Muscle of leg (tissue), 11 donors: ENCODE measurements around the gene UBXN6. TPM values are rescaled to one million over a fixed set of nuclear protein-coding genes. Genes with fewer than 3 reads are reported as not detected.
A peak's percentile ranks its signal among the peaks of the same experiment; 100 is the strongest.

Experiments used
- DNase-seq: peaks from one replicate; pipeline ENCODE4 v3.0.0; 2013
- H3K27ac ChIP-seq: one replicate; pipeline ENCODE4 v1.5.1; 2013; ENCODE audit warnings: mild to moderate bottlenecking, low read length, control low read depth
- H3K27me3 ChIP-seq: one replicate; pipeline ENCODE4 v1.6.1; 2013; ENCODE audit warnings: low read length; ENCODE audit not compliant: control insufficient read depth, insufficient read depth
- H3K36me3 ChIP-seq: one replicate; pipeline ENCODE4 v1.6.1; 2013; ENCODE audit warnings: low read length; ENCODE audit not compliant: control insufficient read depth, insufficient read depth
- H3K4me1 ChIP-seq: one replicate; pipeline ENCODE4 v1.6.1; 2013; ENCODE audit warnings: low read length; ENCODE audit not compliant: control insufficient read depth, insufficient read depth
- H3K4me3 ChIP-seq: one replicate; pipeline ENCODE4 v1.5.1; 2013; ENCODE audit warnings: low read length, control low read depth
- H3K9me3 ChIP-seq: replicated peaks from 2 replicates; pipeline ENCODE4 v1.6.1; 2013; ENCODE audit warnings: low read depth, low read length; ENCODE audit not compliant: control insufficient read depth
- WGBS: methylation state at CpG from one replicate; pipeline ENCODE4 v1.1.5; 2013; ENCODE audit warnings: missing lambda C conversion rate; ENCODE audit not compliant: insufficient coverage; 5-methylcytosine and 5-hydroxymethylcytosine counted together
- polyA plus RNA-seq, 8 donors: library from polyadenylated mRNA; unstranded; fragments of 120-200 nt; gene quantifications; one replicate each; pipeline versions ENCODE4 v1.2.1 to v1.2.3, GENCODE V29; 2013; ENCODE audit warnings: inconsistent platforms in 1 of 8, low replicate concordance in 1 of 8; ENCODE audit not compliant: insufficient read length in 8 of 8, insufficient read depth in 1 of 8
- total RNA-seq: library from RNA; stranded (reverse); fragments of 120-200 nt; gene quantifications from one replicate; pipeline ENCODE4 v1.2.4, GENCODE V29; 2013

UBXN6 gene
- total and polyA plus RNA-seq, 9 donors, result 64.9 to 127 (median 89.0) TPM

DNA sequence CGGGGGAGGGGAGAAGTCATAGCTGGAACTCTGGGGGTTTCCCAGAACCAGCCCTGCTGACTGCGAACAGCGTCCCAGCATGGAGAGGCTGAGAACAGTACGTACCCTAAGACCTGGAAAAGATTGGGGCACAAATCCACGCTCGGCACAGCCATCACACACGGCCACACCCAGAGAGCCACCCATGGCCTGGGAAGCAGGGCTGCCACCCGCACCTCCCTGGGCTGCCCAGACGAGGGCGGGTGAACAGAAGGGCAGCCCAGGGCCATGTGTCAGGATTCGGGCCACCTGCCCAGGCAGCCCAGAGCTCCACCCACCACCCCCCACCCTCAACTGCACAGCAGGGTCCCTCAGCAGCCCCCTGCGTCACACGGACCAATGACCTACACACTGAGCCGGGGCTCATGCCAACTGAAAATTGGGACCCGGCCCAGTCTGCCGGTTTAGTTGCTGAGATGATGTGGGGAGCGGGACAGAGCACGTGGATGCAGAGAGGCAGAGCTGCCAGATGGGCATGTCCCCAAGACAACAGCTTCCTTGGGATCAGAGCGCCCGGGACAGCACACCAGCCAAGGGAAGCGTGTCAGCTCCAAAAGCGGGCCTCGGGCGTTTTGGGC, 8.5 kb downstream of the UBXN6 start:
- Histone ChIP-seq H3K4me1 (peaks cover 58% of the 10 kb centered on the region), H3K27ac (peak overlapping the region; percentile 80), H3K27me3 (no peaks in the 10 kb centered on the region), H3K9me3 (no peaks in the 10 kb centered on the region), H3K36me3 (peaks cover 94% of the 10 kb centered on the region), H3K4me3 (no peak overlapping the region)
- DNase-seq, result peak; percentile 88
- WGBS, result 64% methylated on average over 18 of the region's 24 CpGs

DNA sequence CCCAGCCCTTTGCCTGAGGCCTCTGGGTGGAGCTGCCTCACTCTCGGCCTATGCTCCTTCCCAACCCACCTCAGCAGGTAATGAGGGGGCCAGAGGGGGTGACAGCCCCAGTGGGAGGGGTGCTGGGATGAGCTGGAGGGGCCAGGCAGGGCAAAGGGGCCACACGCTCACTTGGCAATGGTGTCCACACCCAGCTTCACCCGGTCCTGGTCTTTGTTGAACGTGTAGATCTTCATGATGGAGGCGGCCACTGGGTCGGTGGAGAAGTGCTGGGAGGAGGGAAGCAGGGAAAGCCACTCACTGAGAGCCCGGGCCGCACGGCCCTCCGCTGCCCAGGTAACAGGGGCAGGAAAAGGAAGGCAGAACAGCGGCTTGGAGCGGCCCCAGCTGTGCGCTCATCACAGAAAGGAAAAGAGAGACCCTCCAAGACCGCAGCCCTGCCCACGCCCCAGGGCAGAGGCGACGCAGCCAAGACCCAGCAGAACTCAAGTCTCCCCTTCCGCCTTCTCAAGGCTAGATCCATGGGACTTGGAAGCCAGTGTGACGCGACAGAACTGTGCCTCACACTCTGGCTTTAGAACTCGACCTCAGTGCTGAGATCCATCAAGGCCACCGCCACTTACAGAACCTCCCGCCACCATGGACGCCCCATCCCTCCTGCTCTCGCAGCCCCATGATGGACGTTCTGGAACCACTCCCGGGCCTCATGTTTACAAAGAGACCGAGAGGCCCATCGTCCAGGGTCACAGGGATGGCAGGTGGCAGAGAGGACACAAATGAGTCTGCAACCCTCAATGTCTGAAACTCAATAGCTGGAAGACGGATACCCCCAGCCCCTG, 9.2 kb downstream of the UBXN6 start:
- H3K27me3 ChIP-seq, result no peaks in the 10 kb centered on the region
- WGBS, result 82% methylated on average over 23 of the region's 30 CpGs
- no peaks in the 10 kb centered on the region for H3K9me3 ChIP-seq
- H3K4me3 ChIP-seq, result no peak overlapping the region
- peaks cover 54% of the 10 kb centered on the region for H3K4me1 ChIP-seq
- peaks cover 92% of the 10 kb centered on the region for H3K36me3 ChIP-seq
- peak; percentile 15 for DNase-seq
- H3K27ac ChIP-seq, result peak overlapping the region; percentile 80

DNA sequence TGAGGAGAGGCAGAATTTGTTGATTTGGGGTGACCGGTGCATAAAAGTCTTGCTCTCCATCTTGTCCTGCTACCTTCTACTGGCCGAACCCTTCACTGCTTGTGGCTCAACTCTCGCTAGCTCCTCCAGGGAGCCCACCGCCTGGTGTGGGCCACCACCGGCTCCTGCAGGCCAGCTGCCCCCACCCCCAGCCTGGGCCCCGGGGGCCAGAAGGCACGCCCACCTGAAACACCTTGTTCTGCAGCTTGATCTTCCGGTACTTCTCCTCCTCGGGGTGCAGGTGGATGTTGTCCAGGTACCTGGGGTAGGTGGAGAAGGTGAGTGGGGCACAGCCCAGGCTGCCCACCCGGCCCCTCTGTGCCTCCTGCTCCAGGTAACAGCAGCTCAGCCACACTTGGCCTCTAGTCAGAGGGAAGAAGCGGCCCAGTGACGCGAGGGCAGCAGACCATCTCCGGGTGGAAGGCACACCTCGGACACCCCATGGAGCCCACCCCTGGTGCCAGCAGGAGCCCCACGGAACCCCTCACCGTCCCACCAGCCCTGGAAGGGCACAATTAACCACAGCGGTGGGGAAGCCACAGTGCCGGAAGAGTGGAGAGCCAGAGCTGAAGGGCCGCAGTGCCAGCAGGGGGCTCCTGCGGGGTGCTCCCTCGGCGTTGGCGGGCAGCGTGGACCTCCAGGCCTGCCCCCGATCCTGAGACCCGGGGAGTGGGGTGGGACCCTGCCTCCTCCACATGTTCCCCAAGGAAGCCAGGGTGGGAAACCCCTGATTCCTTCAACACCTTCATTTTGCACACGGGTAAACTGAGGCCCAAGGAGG, 10.1 kb downstream of the UBXN6 start:
- Histone ChIP-seq H3K9me3 (no peaks in the 10 kb centered on the region), H3K4me3 (no peak overlapping the region), H3K27me3 (no peaks in the 10 kb centered on the region), H3K4me1 (peaks cover 54% of the 10 kb centered on the region), H3K36me3 (peaks cover 87% of the 10 kb centered on the region), H3K27ac (peak overlapping the region; percentile 76)
- DNase-seq, result no peak
- 82% methylated on average over 21 of the region's 28 CpGs for WGBS

DNA sequence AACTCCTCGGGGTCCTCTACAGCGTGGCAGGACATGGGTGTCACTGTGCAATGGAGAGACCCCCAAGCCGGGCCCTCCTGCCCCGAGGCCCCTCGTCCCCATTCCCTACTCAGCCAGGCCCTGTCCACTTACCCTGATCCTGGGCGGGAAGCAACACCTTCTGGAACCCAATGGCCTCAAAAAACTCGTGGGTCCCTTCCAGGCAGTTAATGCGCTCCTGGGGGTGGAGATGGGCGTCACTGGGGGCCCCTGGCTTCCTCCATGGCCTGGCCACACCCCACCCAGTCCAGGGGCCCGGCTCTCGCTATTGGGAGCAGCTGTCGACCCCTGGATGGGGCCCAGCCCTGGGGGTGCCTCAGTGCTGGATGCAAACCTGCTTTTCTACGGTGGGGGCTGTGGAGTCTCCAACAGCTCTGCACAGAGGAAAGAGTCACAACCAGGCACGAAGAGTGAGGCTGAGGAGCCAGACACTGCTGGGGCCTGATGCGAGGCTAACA, 10.8 kb downstream of the UBXN6 start:
- Histone ChIP-seq H3K27ac (peak overlapping the region; percentile 76), H3K27me3 (no peaks in the 10 kb centered on the region), H3K4me3 (no peak overlapping the region), H3K4me1 (peaks cover 54% of the 10 kb centered on the region), H3K36me3 (peaks cover 79% of the 10 kb centered on the region), H3K9me3 (no peaks in the 10 kb centered on the region)
- DNase-seq, result no peak
- WGBS, result 30% methylated on average over 9 of the region's 15 CpGs

DNA sequence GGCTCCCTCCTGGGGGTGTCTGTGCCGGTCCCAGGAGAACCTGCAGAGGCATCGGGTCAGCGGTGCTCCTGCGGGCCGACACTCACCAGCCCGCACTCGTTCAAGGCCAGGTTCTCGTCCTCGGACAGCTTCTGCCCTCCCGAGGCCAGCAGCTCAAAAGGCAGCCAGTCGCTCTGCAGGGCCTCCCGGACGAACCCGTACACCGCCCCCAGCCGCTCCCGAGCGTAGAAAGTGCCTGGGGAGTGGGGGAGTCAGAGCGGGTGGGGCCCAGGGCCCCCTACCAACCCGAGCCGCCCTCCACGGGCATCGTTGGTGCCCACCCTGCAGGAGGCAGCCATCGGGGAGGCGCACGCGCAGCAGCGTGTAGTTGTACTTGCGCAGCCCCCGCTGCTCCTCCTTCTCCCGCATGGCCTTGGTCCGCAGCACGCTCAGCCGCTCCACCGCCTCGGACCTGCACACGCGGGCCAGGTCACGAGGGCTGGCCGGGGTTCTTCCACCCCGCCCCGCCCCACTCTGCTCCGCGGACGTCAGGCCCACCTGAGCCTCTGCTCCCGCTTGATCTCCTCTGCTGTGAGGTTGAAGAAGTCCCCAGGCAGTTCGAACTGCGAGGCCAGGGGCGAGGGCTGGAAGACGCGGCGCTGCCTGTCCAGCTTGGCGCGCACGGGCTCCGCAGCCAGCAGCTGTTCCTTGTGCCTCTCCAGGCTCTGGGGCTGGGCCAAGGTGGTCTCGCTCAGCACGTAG, 11.5 kb downstream of the UBXN6 start:
- DNase-seq, result peak; percentile 36
- WGBS, result 71% methylated on average over 56 of the region's 58 CpGs
- no peak overlapping the region for H3K4me3 ChIP-seq
- peaks cover 73% of the 10 kb centered on the region for H3K36me3 ChIP-seq
- H3K4me1 ChIP-seq, result peaks cover 54% of the 10 kb centered on the region
- no peaks in the 10 kb centered on the region for H3K9me3 ChIP-seq
- H3K27ac ChIP-seq, result peak overlapping the region; percentile 76
- H3K27me3 ChIP-seq, result no peaks in the 10 kb centered on the region

DNA sequence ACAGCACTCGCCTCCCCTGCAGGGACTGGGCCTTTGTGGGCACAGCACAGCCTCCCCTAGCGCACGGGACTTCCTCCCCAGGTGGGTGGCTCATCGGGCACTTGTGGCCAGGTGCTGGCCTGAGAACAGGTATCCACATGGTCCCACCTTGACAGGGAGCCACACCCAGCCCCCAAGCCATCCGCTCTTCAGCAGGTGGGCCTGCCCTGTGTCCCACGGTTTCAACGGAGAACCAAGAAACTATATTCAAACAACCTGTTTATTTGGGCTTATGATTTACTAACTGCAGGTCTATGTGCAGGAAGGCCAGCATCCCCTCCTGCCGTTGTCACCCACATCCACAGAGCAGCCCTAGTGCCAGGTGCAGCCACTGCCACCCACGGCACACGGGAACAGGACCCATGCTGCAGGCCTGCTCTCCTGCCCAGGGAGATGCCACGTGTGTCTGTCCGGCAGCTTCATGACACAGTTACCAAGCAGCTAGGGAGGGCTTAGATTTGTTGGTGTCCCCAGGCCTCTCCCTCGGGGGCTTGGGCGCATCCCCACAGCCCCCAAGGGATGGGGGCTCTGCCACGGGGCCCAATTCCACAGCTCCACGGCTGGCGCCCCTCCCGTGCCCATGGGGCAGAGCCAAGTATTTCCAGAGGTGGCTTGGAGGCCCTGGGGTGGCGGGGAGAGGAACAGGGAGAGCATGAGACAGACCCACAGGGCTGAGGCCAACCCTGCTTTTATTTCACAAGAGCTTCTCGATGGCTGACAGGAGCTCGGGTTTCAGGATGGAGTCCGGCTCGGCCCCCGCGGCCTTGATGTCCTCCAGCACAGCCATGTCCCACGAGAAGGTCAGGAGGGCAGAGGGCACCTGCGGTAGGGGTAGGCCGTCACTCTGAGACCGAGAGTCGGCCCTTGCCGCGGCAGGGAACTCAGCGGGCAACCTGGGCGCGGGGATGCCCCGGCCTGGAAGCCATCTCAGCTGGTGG, 12.5 kb downstream of the UBXN6 start:
- Histone ChIP-seq H3K36me3 (peaks cover 66% of the 10 kb centered on the region), H3K27me3 (no peaks in the 10 kb centered on the region), H3K27ac (peak overlapping the region; percentile 20), H3K4me3 (no peak overlapping the region), H3K4me1 (peaks cover 54% of the 10 kb centered on the region), H3K9me3 (no peaks in the 10 kb centered on the region)
- DNase-seq, result peak; percentile 27
- WGBS, result 64% methylated on average over 31 of the region's 36 CpGs

DNA sequence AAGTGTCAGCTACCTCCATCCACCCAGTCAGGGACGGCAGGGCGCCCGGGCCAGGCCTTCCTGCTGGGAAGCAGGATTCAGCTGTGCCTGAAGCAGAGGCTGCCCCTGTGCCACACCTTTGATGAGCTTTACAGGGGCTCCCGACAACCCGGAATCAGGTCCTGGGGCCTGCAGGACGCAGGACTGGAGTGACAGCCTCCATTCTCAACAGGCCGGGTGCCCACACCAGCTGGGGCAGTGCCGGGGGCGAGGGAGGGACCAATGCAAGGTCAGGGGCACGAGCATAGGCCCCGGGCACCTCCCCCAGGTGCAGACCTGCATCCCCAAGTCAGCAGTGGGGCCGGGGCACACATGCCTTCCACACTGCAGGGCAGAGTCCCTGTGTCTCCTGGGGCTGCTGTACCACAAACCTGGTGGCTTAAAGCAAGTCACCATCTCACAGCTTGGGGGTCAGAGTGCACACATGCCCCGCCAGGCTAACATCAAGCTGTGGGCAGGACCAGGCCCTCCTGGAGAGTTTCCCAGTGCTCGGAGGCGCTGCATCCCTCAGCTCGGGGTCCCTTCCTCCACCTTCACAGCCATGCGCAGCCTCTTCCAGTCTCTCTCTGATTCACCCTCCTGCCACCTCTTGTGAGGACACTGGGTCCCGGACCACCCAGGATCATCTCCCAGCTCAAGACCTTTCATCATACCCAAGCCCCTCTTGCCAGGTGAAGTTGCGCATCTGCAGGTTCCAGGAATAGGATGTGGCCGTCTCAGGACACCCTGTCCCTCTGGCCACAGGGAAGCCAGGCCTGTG, 13.4 kb downstream of the UBXN6 start:
- Histone ChIP-seq H3K27me3 (no peaks in the 10 kb centered on the region), H3K9me3 (no peaks in the 10 kb centered on the region), H3K4me3 (no peak overlapping the region), H3K4me1 (peaks cover 46% of the 10 kb centered on the region), H3K27ac (no peak overlapping the region), H3K36me3 (peaks cover 61% of the 10 kb centered on the region)
- WGBS, result 78% methylated on average over 16 of the region's 20 CpGs
- no peak for DNase-seq

DNA sequence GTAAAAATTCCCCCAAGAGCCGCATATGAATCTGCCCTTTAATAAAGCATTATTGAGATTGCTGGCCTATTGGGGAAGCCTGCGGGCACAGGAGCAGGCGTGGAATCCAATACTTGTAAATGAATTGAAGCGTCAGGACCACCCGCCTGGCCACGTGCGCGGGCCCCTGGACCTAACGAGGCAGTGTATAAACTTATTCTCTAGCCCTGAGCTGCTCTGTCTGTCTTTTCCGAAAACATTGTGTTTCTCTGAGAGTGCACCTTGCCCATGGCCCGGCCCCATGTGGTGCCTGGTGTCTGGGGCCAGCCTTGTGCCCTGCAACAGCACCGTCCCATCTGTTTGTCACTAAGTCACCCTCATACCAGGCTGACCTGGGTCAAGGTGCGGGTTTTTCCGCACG, 14.4 kb downstream of the UBXN6 start:
- 92% methylated on average over 11 of the region's 15 CpGs for WGBS

More for the DNA sequence above, 14.4 kb downstream of the UBXN6 start:
- no peaks in the 10 kb centered on the region for H3K27me3 ChIP-seq
- peaks cover 36% of the 10 kb centered on the region for H3K4me1 ChIP-seq
- peaks cover 53% of the 10 kb centered on the region for H3K36me3 ChIP-seq
- H3K9me3 ChIP-seq, result no peaks in the 10 kb centered on the region
- no peak overlapping the region for H3K27ac ChIP-seq
- H3K4me3 ChIP-seq, result no peak overlapping the region
- DNase-seq, result no peak
